Measurements from ENCODE around the gene ATP2C2.

- no peak for TF ChIP-seq CTCF (IDR thresholded peaks at IDR 0.05; ENCODE audit: low read length)
- no peak for TF ChIP-seq EZH2 (IDR thresholded peaks at IDR 0.05; ENCODE audit: borderline replicate concordance, low read length)
Measured at GRCh38 chr16:84416407-84417321, 48.3 kb downstream of the ATP2C2 start.

All from OCI-LY1 (cell line).